NCI-H774 (cell line): Measurements from ENCODE around the gene CTNNBL1.
A peak's percentile ranks its signal among the peaks of the same experiment; 100 is the strongest.

Experiments
- DNase-seq: peaks from one replicate; lab custom pipeline; 2025; lab: John Stamatoyannopoulos, UW

Gene CTNNBL1

DNA sequence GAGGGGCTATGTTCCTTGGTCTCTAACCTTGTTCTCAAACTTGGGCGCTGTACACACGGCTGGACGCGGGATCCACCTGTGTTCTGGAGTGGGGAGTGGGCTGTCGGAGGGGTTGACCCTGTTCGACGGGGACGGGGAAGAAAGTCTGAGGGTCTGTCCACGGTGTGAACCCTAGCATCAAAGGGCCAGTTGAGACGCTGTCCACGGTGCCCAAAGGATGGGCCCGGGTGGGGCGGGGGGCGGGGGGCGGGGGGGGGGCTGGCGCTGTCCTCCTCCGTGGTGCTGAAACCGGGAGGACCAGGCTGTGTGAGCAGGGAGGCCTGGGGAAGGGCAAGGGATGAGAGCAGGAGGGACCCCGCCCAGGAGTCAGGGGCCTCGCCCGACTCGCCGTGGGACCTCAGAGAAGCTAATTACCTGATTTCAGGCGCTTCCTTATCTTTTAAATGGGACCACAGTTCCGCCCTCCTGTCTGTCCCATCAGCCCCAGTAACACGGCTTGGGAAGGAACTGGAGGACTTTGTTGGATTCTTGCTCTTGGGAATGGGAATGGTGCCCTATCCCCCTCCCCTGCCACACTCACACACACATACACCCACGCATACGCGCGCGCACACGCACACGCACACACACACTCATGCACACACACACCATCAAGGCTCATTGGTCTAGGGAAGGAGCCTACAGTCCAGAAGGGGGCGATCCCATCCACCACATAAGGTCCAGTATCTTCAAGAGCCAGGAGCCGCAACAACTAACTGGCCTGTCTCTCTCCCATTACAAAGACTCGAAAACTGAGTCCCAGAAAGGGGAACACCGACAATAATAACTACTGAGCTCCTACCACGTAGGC lies 208.0 kb downstream of the CTNNBL1 start:
- DNase-seq, result peak; percentile 43

DNA sequence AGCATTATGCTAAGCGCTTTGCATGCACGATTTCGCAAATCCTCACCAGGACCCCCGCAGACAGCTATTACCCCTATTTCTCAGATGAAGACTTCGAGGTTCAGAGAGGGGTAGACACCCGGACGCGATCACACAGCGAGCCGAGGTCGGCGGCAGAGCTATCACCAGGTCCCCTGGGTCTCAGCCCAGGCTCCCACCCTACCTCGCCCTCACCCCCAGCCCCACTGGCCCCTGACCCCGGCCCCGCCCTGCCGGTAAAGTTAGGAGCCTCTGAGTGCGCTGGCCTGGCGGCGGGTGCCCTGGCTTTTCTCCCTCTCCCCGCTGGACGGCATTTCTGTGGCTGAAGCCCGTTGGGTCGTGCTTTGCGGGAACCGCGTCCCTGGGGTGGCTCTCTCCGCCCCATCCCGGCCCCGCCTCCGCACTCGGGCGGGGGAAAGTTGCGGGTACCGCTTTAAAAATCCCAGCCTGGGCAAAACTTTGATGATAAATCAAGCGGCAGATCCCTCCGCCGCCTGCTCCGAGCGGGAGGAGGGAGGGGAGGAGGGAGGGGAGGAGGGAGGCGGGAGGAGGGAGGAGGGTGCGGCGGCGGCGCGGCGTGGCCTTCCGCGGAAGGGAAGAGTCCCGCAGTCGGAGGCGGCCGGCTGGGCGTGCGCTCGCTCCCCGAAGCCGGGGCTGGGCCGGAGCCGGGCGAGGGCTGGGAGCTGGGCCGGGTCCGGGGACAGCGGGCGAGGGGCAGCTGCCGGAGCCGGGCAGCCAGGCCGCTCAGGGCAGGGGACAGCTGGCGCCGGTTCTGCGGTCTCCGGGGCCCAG lies 208.9 kb downstream of the CTNNBL1 start, which contains the start of gene VSTM2L:
TSS of gene VSTM2L (plus strand) at position 624 of the 810 bp plus-strand sequence. CDS start 224 bp downstream, outside the sequence.
- peak; percentile 24 for DNase-seq

DNA sequence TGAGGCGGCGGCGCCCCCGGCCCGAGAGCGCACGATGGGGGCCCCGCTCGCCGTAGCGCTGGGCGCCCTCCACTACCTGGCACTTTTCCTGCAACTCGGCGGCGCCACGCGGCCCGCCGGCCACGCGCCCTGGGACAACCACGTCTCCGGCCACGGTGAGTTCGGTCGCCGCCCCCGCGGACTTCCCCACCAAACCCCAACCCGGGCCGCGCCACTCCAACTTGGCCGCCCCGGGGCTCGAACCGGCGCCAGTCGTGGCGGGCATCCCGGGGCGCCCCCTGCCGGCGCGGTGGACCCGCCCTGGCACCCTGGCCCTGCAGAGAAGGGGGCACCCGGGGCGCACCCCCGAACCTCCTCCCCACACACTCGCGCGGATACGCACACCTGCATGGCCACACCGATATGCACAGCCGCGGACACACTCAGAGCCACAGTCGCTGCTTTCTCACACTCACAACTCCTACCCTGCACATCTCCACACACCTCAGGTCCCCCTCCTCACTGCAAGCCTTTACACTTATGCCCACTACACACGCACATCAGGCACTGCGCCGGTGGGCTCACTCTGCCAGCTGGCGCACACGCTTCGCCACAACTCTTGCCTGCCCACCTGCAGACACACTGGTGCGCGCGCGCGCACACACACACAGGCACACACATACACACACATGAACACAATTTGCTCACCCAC lies 209.6 kb downstream of the CTNNBL1 start:
- no peak for DNase-seq

DNA sequence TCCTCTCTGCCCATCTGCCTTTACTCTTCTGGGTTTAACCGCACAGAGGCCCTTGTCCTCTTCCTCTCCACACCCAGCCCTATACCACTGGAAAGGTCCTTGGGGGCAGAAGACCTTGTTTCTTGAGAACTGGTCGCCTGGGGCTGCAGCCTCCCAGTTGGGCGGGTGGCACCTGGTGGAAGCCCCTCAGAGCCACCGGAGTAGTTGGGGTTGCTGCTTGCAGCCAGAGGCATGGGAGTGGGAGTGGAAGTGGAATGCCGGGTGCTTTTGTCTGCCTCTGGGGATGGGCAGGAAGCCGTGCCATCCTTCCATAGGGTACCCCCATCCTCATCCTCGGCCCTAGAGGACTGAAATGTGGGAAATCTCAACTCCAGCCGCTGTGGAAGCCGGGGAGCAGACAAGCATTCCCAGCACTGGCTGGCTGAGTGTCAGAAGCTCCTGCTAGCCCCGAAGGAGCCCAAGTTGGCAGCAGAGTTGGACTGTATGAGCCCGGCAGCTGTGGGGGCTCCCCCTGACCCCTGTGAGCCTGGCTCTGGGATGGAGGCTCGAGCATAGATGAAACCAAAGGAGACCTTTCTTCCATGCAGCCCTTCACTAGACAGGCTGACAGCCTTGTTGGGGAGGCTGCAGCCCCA lies 210.3 kb downstream of the CTNNBL1 start:
- no peak for DNase-seq

DNA sequence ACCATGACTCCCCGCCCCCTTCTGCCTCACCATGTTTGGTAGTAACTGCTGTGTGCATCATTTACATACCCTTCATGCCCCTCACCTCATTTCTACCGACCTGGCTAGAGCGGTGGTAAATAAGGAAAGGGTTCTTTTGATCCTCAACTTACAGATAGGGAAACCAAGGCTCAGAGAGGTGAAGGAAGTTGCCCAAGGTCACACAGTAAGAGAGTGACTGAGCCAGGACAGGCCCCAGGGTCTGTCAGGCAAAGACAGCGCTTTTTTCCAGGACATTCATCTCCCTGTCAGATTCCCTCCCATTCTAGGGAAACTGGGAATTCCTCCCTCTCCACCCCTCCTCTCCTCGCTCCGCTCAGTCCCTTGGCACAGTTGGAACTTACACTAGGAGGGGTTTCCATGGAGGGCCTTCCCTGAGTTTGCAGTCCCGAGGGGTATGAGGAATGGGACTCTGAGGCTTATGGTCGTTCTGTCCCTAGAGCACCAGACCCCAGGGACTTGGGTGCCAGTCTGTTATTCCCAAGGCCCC lies 211.1 kb downstream of the CTNNBL1 start:
- DNase-seq, result no peak

DNA sequence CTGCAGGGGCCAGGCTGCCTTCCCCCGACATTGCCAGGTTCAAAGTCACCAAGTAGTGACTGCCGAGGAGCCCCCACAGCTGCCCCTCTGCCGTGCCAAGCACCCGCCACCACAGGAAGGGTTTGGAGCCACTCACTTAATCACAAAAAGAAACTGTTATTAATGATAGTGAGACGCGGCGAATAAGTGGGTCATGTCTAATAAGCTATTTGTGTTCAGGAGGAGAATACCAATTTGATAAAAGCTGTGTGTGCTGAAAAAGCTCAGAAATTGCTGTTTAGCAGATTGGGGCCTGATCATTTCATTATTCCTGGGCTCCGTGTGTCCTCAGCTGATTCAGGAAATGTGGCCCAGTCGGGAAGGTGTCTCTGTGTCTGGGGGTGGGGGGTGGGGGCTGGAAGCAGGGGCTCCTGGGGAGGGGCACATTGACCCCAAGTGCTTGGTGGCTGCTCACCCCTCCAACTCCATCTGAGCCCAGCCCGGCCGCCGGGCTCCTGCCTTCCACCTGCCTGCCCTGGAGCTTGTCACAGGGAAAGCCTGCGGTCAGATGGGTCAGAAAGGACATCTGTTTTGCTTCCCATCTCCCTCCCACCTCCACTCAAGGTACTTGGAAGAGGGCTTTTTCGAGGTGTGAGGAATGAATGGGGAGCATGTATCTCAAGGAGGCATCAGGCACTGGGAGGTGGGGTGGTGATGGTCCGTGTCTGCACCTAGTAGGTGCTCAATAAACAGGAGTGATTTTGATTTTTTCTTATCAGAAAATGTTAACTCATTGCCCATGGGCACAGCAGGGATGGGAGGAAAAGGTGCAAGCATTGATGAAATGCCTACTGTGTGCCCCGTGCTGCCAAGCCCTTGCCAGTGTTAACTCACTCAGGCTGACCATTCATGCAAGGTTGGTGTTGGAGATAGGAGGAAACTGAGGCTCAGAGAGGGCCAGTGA lies 212.1 kb downstream of the CTNNBL1 start:
- DNase-seq, result no peak

DNA sequence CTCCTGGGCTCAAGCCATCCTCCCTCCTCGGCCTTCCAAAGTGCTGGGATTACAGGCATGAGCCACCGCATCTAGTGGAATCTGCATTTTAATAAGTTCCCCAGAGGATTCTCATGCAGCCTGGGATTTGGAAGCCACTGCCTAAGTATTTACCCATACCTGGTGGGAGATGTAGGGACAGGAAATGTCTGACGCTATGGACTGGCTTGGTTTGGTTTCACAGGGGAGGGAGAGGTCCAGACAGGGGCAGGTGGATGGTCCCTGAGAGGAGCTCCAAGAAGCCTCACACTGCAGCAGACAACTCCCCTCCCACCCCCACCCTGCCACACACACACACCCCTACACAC lies 213.5 kb downstream of the CTNNBL1 start:
- DNase-seq, result no peak

DNA sequence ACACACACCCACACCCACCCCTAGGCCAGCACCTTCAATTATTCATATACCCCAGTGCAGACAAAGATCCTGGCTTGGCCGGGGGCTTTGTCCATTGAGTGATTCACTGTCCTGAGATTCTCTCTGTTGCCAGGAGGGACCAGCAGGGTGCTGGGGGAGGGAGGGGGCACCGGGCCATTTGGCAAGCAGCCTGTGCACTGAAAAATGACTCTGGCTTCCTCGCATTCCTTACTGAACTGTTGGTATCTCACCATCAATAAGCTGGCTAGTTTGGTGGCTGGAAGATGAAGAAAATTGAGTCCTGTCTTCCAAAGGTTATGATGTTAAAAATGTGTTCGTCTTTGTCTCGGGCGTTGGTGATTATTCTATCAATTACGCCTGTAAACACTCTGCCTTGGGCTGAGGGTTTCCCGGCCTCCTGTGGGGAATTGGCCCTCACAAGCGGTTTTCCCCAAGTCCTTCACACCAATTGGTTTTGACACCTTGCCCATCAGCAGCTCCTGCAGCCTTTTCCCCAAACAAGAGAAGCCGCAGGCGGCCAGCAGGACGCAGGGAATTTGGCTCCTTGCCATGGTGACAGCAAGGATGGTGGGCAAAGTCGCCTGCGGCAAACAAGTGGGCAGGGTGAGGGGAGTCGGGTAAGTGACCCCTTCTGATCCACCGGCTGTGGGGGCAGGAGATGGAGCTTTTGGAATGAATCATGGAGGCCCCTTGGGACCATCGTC lies 214.0 kb downstream of the CTNNBL1 start:
- peak; percentile 12 for DNase-seq

DNA sequence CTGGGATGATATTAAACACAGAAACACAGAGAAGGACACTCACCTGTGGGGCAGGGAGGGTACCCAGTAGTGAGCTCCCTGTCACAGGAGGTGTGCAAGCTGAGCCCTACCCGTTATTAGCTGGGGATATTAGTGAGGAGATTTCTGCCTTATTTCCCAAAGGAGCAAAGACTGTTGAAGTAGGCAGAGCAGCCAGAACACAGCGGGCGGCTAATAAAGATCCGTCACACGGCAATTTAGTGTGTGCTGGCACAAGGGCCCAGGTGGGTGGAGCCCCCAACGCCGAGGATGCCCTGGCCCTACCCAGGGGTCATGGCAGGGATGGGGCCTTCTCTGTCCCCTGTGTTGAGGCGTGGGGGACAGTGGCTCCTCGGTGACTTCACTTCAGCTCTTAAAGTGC lies 217.4 kb downstream of the CTNNBL1 start:
- no peak for DNase-seq

DNA sequence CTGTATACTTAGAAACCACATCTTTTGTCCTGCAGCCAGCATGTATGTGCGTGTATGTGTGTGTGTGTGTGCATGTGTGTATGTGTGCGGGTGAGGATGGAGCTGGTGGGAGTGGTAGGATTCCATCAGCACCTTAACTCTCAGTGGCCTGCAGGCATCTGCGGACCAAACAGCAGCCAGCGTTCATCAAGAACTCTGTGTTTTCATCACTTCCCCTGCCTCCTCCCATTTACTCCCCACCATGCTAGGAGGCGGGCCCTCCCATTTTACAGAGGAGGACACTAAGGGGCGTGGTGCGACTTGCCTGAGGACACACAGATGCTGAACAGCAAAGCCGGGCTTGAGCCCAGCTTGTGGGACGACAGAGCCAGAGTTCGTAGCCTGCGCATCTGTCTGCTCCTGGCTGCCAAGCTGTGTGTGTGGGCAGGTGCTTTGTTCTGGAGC lies 218.0 kb downstream of the CTNNBL1 start:
- no peak for DNase-seq

DNA sequence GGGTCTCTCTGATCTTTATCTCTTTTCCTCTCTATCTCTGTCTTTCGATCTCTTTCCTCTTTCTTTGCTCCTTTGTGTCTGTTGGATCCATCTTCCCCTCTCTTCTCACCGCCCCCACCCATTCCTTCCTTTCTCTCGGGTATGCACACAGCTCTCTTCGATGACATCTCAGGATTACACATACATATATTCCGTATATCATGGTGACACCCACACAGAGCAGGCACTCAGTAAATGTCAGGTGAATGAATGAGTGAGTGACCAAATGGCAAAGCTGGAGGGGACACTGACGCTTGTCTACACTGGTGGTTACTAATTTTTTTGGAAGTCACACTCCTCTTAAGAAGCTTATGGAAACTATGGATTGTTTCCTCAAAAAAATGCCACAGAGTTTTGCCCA lies 219.0 kb downstream of the CTNNBL1 start:
- no peak for DNase-seq

DNA sequence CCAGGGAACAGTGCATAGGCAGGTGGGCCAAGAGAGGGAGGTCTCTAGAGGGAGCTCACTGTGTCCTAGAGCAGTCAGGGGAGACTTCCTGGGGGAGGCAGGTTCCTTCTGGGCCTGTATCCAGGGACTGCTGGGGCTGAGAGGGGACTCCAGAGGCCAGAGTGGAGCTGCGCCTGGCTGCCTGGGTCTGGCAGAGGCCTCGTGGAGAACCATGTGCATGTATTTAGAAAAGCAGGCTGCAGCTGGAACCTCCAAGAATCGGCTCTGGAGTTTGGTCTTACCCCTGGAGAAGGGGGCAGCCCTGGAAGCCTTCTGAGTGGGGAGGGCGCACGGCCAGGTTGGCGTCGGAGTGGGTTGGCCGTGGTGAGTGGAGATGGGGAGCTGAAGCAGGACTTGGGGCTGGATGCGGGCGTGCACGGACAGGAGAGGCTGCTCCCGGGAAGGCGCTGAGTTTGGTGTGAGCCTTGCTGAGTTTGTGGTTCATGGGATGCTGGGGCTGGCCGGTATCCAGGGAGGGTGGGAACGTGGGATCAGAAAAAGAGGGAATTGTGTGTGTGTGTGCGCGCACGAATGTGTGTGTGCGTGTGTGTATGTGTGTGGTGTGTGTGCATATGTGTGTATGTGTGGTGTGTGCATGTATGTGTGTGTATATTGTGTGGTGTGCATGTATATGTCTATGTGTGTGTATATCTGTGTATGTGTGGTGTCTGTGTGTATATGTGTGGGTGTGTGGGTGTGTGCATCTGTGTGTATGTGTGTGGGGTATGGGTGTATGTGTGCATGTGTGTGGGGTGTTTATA lies 219.9 kb downstream of the CTNNBL1 start:
- DNase-seq, result no peak

DNA sequence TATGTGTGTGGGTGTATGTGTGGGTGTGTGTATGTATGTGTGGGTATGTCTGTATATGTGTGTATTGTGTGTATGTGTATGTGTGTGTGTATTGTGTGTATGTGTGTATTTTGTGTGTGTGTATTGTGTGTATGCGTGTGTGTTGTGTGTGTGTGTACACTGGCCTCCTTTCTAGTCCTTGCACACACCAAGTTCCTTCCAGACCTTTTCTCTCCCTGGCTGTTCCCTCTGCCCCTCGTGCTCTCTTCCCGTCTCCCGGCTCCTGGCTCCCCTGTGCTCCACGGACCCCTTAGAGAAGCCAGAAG lies 220.5 kb downstream of the CTNNBL1 start:
- no peak for DNase-seq

DNA sequence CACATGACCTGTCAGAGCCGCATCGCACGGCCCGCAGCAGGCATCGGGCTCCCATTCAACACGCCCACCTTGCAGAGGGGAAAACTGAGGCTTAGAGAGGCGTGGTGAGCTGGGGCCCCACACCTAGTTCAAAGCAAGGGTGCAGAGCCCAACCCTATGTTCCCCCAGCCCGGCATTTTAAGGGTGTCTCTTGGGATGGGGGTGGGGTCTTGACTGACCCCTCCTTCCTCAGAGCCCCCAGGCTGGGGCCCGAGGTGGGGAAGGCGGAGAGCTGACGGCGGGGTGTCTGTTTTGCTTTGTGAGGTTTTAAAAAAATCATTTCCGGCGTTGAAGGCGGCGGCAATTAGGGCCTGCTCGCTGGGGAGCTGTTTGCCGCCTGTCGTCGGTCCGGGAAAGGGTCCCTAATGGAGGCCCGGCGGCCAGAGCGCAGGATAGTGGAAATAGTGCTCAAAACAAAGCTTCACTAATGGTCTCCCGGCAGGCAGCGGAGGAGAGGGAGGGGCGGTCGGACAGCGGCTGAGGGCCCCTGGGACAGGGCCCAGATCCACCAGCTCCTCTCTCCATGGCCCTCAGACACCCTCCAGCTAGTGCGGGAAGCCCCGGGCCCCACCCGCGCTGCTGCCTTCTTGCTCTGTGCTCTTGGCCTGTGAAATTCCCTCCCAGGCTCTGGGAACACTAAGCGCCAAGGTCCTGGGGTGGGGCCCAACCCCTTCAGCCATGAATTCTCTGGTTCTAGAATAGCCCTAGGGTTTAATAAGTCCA lies 221.0 kb downstream of the CTNNBL1 start:
- no peak for DNase-seq

DNA sequence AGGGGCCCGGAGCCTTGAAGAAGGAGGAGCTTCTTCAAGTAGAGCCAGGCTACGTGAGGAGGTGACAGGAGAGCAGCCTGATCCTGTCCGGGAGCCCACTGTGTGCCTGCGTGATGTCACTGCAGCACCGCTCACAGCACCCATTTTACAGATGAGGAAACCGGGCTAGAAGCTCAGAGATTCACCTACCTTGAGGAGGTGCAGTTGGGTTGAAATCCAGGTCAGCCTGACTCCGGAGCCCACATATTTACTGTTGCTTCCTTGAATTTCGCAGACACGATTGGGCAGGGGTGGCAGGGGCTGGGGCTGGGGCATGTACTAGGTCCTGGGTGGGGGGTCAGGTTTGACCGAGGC lies 221.6 kb downstream of the CTNNBL1 start:
- no peak for DNase-seq

DNA sequence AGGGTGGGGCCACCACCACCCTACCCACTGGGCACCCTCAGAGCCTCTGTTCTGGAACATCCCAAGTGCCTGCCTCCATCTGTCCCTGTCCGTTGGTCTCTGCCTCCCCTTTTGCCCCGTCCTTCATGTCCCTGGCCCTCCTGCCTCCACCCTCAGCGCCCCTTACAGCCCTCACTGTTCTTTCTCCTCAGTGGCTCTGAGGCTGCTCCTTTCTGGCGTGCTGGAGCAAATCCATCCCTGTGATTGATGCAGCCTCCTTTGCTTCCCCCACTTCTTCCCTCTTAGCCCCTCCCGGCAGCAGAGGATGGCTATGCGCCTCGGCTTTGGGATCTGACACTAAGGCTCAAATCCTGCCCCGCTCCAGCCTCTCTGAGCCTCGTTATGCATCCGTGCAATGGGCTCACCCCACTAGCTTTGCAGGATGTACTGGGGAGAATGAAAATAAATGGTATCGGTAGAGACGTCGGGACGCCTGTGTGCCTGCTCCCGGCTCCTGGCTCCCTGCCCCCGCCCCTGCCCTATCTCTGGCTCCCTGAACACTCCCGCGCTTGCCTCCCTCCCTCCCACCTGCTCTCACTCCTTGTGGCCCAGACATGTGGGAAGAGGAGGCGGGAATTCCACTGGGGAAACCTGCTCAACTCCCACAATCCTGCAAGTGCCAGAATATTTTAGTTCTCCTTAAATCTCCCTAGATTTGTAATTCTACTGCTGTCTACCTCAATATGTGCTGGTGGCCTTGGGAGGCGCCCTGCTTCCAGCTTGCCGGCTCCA lies 222.2 kb downstream of the CTNNBL1 start:
- no peak for DNase-seq

DNA sequence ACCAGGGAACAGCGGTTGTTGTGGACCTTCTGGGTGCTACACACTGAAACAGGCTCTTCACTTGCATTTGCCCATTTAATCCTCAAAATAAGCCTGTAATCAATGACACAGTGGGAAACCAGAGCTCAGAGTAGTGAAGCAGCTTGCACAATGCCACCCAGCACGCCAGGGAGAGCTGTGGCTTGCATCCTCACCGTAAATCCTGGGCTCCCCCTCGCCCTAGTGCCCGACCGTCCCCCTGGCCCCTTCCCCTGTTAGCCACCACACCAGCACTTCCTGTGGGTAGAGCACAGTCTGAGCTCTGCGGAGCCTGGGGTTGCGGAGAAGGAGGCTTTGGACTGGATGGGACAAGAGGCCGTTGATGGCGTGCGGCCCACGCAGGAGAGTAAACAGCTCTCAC lies 223.6 kb downstream of the CTNNBL1 start:
- DNase-seq, result no peak

DNA sequence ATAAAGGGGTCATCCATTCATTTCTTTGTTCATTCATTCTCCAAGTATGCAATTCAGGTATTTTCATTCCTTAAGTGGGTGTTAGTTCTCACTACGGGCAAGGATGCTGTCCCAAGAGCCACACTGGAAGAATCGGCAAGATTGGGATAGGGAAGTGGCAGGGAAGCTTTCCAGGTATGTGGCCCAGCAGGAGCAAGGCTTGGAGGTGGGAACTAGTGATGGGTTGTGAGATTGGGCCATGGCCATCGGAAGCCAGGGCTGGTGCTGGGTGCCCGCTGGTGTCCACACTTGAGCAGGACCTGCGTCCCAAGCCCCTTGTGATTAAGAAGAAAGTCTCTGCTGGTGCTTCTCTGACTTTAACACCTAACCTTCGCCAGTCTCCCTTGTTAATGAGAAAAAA lies 224.2 kb downstream of the CTNNBL1 start:
- DNase-seq, result no peak
